Hair follicular keratinocyte (primary cell): ENCODE measurements around the gene TARBP2. TPM values are rescaled to one million over a fixed set of nuclear protein-coding genes. Genes with fewer than 3 reads are reported as not detected.

Experiments used
- total RNA-seq: library from RNA; depleted of rRNA; stranded (reverse); fragments of >200 nt; gene quantifications from 2 replicates; pipeline ENCODE4 v1.2.3, GENCODE V29; 2015

The TARBP2 gene, protein sequence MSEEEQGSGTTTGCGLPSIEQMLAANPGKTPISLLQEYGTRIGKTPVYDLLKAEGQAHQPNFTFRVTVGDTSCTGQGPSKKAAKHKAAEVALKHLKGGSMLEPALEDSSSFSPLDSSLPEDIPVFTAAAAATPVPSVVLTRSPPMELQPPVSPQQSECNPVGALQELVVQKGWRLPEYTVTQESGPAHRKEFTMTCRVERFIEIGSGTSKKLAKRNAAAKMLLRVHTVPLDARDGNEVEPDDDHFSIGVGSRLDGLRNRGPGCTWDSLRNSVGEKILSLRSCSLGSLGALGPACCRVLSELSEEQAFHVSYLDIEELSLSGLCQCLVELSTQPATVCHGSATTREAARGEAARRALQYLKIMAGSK
- total RNA-seq = 34.8 and 43.0 TPM in 2 replicates

DNA sequence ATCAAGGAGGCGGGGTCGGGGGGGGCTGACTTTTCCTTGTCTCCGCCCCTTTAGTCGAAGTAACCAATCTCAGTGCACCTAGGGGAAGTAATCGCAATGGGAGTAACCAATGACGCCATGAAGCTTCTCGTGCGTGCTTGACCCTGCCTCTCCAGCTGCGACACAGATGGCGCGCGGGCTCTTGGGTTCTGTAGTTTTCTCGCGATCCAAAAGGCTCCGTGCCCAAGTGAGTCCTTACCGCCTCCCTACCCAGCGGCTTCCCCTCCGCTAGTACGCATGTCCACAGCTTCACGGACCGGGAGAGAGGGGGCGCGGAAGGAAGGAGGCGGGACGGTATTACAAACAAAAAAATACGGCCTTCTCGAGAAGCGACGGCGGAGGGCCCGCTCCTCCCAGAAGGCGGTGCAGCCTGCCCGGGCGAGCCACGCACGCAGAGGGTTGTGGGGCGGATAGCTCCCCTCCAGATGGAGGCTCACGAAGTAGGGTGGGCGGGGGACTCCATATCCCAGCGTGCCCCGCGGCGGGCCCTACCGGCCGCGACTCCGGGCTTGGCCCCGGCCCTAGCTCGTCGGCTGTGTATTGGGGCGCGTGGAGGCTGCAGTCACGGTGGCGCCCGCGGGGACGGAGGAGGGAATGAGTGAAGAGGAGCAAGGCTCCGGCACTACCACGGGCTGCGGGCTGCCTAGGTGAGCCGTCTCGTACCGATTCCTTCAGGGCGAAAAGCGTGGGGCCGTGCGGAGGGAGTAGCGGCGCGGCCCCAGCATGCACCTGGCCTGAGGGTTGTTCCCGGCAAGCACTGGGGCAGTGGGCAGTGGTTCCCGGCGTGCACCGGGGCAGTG, at the start of gene TARBP2:
TARBP2 (plus strand) TSS at position 508 of the 839 bp plus-strand sequence; CDS start at position 634, 126 bp downstream.

DNA sequence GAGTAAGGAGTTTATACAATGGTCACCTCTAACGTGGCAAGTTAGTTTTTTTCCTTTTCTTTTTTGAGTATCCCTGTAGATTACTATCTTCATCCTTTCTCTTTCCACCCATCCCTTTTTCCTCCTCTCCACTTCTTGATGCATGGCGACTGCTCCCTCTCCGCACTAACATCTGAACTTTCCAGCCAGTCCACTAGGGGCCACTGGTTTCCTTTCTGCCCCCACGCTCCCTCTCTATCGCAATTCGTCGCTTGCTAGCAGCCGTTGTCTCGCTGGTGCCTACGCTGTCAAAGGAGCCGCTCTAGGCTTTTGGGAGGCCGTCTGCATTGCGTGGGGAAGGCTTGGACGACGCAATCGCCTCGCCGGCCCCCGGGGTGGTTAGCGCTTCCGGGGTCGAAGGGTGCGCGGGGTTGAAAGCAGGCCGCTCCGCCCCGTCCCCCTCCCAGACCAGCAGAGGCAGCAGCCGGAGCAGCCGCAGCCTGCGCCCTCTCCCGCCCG, 49.4 kb upstream of the TARBP2 start, which contains the start of gene PCBP2:
PCBP2 (plus strand) TSS at position 442 of the 498 bp plus-strand sequence. CDS start 2,699 bp downstream, outside the sequence.

DNA sequence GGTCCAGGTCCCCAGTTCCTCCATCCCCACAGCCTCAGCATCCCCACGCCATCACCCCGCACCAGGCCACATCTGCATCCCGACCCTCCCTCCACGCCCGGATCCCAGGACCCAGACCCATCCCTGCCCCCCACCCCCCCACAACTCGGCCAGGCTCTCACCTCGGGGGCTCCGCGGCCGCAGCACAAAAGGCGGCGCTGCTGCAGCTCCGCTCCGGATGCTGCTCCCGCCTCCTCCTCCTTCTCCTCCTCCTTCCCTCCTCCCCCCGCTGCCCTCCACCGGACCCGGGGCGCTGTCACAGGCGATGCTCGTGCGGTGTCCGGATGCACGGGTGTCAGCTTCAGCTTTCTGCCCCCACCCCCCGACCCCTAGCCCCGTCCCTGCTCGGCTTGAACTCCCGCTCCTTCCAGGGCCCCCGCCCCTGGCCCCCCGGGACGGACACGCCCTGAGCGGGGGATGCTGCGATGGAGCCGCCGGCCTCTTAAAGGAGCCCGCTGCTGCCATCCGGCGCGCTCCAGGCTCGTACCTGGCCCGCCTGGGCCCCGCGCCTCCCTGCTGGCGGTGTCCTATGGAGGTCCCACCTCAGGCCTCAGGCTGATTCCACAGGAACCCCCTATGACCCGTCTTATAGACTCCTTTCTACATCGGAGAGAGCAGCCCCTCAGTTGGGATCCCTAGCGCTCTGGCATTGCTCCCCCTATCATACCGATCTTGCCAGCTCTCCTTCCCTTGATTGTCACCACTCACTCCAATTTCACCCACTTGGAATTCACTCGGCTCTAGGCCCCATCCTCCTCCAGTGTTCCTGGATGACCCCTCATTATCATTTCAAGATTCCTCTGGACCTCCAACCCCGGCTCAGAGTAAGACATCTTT, 1.6 kb upstream of the TARBP2 start, which contains the start of gene MAP3K12:
MAP3K12 (minus strand) TSS at position 193 of the 876 bp plus-strand sequence. CDS start 12,067 bp downstream, outside the sequence.

DNA sequence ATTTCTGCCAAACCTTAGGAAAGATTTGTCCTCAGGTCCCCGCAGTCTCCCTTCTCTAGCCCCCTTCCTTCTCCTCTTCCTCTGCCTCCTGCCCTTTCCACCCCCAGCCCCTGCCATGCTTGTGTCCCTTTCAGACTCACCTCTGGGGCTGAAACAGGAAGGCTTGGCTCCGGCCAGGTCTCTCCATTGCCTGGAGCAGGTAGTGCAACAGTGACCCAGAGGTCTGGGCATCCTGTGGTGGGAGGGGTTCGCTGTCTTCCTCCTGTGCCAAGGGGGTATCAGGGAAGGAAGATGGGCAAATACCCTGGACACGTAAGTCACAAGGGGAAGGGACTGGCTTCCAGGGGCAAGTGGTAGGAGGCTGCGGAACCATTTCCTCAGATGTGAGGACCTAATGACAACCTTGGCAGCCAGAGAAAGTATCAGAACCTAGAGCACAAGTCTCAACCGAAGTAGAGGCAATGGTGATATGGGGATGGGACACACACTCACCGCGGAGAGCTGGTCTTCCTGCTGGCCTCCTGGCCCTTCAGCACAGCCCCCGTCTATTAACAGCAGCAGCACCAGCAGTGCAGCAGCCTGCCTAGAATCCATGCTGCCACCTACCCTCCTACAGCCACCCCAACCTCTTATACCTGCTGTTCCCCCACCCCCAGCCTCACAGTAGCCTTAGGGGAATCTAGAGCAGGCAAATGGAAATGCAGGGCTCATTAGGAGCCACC, 6.0 kb downstream of the TARBP2 start, which contains the start of gene NPFF:
NPFF (minus strand) TSS at position 604 of the 722 bp plus-strand sequence; CDS start at position 594, 10 bp downstream.

Other genes with a start within 250 kb of the TARBP2 start
- 7.3 and 15.2 TPM in 2 replicates for gene ESPL1, start 233.0 kb upstream of the TARBP2 start, total RNA-seq
- gene PFDN5, start 205.7 kb upstream of the TARBP2 start, total RNA-seq = 366 and 370 TPM in 2 replicates
- 57.2 and 61.8 TPM in 2 replicates for gene MYG1, start 201.6 kb upstream of the TARBP2 start, total RNA-seq
- gene AAAS, start 179.7 kb upstream of the TARBP2 start, total RNA-seq = 44.7 and 75.2 TPM in 2 replicates
- not detected in 2 replicates for gene SP7, start 164.9 kb upstream of the TARBP2 start, total RNA-seq
- gene SP1, start 121.1 kb upstream of the TARBP2 start, total RNA-seq = 27.3 and 31.1 TPM in 2 replicates
- gene AMHR2, start 77.4 kb upstream of the TARBP2 start, total RNA-seq = not detected in 2 replicates
- gene PRR13, start 59.5 kb upstream of the TARBP2 start, total RNA-seq = 80.1 and 93.2 TPM in 2 replicates
- gene PCBP2, start 49.2 kb upstream of the TARBP2 start, total RNA-seq = 155 and 169 TPM in 2 replicates
- gene MAP3K12, start 1.8 kb upstream of the TARBP2 start, total RNA-seq = 2.2 and 8.4 TPM in 2 replicates
- gene NPFF, start 6.2 kb downstream of the TARBP2 start, total RNA-seq = not detected in 2 replicates
- 9.5 and 11.1 TPM in 2 replicates for gene ATF7, start 125.1 kb downstream of the TARBP2 start, total RNA-seq
- 326 and 343 TPM in 2 replicates for gene ATP5MC2, start 174.8 kb downstream of the TARBP2 start, total RNA-seq
- 23.5 and 44.8 TPM in 2 replicates for gene CALCOCO1, start 226.2 kb downstream of the TARBP2 start, total RNA-seq